GM18520 (cell line): ENCODE results near the gene SLC25A45.

Source experiments
- ATAC-seq: cut with Tn5 transposase; IDR thresholded peaks from one replicate; pipeline ENCODE4 v1.9.1; 2021; ENCODE audit not compliant: unreplicated experiment

Gene SLC25A45

GRCh38 chr11:65382033-65382803, at the start of gene SLC25A45:
SLC25A45 (minus strand) TSS chr11:65382646; CDS start chr11:65381951, 695 bp downstream.
- peak; percentile 55 for ATAC-seq

- ATAC-seq, result peak; percentile 21
Measured at GRCh38 chr11:65431451-65432099, 49.1 kb upstream of the SLC25A45 start.

GRCh38 chr11:65430406-65431217, 48.2 kb upstream of the SLC25A45 start:
- ATAC-seq, result no peak

GRCh38 chr11:65429724-65430405, 47.4 kb upstream of the SLC25A45 start:
- ATAC-seq, result no peak

- ATAC-seq, result no peak
Measured at GRCh38 chr11:65429068-65429681, 46.7 kb upstream of the SLC25A45 start.

- no peak for ATAC-seq
Measured at GRCh38 chr11:65428578-65429067, 46.2 kb upstream of the SLC25A45 start.

- ATAC-seq, result no peak
Measured at GRCh38 chr11:65427691-65428577, 45.5 kb upstream of the SLC25A45 start.

- ATAC-seq, result no peak
Measured at GRCh38 chr11:65426839-65427690, 44.6 kb upstream of the SLC25A45 start.

GRCh38 chr11:65425971-65426838, 43.8 kb upstream of the SLC25A45 start:
- peak; percentile 18 for ATAC-seq

GRCh38 chr11:65425105-65425970, 42.9 kb upstream of the SLC25A45 start:
- ATAC-seq, result no peak

- no peak for ATAC-seq
Measured at GRCh38 chr11:65424205-65425104, 42.0 kb upstream of the SLC25A45 start.

- ATAC-seq, result no peak
Measured at GRCh38 chr11:65423516-65424204, 41.2 kb upstream of the SLC25A45 start.

GRCh38 chr11:65422633-65423515, 40.4 kb upstream of the SLC25A45 start, which contains the start of gene NEAT1:
NEAT1 (plus strand) TSS chr11:65422798.
- ATAC-seq, result no peak
